HL-60 (cell line): ENCODE results near the gene TMEM131L.

ENCODE experiments used
- DNase-seq, 2 experiments: peaks; one replicate each; pipeline ENCODE4 v3.0.0-alpha.2; 2010 to 2020; ENCODE audit warnings: low read depth in 1 of 2, low spot score in 1 of 2
- H3K27ac ChIP-seq: fragments of 250-450 bp; sonication (Bioruptor Pico); replicated peaks from 2 replicates; pipeline ENCODE4 v1.5.1; 2020; ENCODE audit warnings: mild to moderate bottlenecking, moderate library complexity
- H3K27me3 ChIP-seq: fragments of 250-450 bp; sonication (Bioruptor Pico); 2 replicates; pipeline ENCODE4 v1.5.1; 2021; ENCODE audit warnings: mild to moderate bottlenecking, moderate library complexity; ENCODE audit not compliant: insufficient read depth, poor library complexity, severe bottlenecking
- H3K4me3 ChIP-seq: replicated peaks from 2 replicates; pipeline ENCODE4 v1.5.1; 2011; ENCODE audit warnings: mild to moderate bottlenecking, control low read depth, low read length; ENCODE audit not compliant: insufficient read depth
- CTCF ChIP-seq: IDR thresholded peaks from one replicate; pipeline ENCODE4 v1.5.1; 2011; ENCODE audit warnings: low read length, control low read depth, inconsistent platforms; ENCODE audit not compliant: insufficient read depth
- GABPA ChIP-seq: IDR thresholded peaks from 2 replicates; pipeline ENCODE4 v1.6.1; 2012; ENCODE audit warnings: low read depth
- POLR2AphosphoS5 ChIP-seq: IDR thresholded peaks from 2 replicates; pipeline ENCODE4 v1.6.1; 2012; ENCODE audit warnings: low read depth
- REST ChIP-seq: IDR thresholded peaks from 2 replicates; pipeline ENCODE4 v1.6.1; 2012; ENCODE audit warnings: low read depth; ENCODE audit not compliant: insufficient replicate concordance
- SPI1 ChIP-seq: IDR thresholded peaks from 2 replicates; pipeline ENCODE4 v1.6.1; 2012; ENCODE audit warnings: low read depth, mild to moderate bottlenecking, borderline replicate concordance

The TMEM131L gene

GRCh38 chr4:153509724-153510123, 43.6 kb downstream of the TMEM131L start:
- TF ChIP-seq SPI1 (no peak), GABPA (no peak), POLR2AphosphoS5 (no peak), CTCF (no peak), REST (no peak)
- Histone ChIP-seq H3K4me3 (no peak overlapping the region), H3K27me3 (no peaks in the 10 kb centered on the region), H3K27ac (no peak overlapping the region)
- no peak for DNase-seq

- Histone ChIP-seq H3K27ac (no peak overlapping the region), H3K27me3 (no peaks in the 10 kb centered on the region), H3K4me3 (no peak overlapping the region)
- no peak for TF ChIP-seq POLR2AphosphoS5
- no peak for TF ChIP-seq GABPA
- TF ChIP-seq REST: no peak
- no peak for TF ChIP-seq SPI1
- TF ChIP-seq CTCF: no peak
- no peak for DNase-seq
Measured at GRCh38 chr4:153510252-153511001, 44.3 kb downstream of the TMEM131L start.

- Histone ChIP-seq H3K27ac (no peak overlapping the region), H3K4me3 (no peak overlapping the region), H3K27me3 (no peaks in the 10 kb centered on the region)
- no peak for DNase-seq
- TF ChIP-seq POLR2AphosphoS5: no peak
- no peak for TF ChIP-seq GABPA
- no peak for TF ChIP-seq REST
- no peak for TF ChIP-seq CTCF
- TF ChIP-seq SPI1: no peak
Measured at GRCh38 chr4:153511104-153511503, 44.9 kb downstream of the TMEM131L start.
